Skeletal muscle satellite cell (primary cell): Measurements from ENCODE around the gene SCRT2. TPM values are rescaled to one million over a fixed set of nuclear protein-coding genes. Genes with fewer than 3 reads are reported as not detected.
A peak's percentile ranks its signal among the peaks of the same experiment; 100 is the strongest.
"Not testable (repeated sequence)": the region's sequence is repeated elsewhere in the genome, so short reads cannot be mapped to it uniquely, and the experiment has no call there.

Source experiments
- H3K27me3 ChIP-seq: 2 replicates; pipeline ENCODE4 v1.7.0; 2013; ENCODE audit warnings: low read length; ENCODE audit not compliant: control insufficient read depth, insufficient read depth
- H3K36me3 ChIP-seq: 2 replicates; pipeline ENCODE4 v1.7.0; 2013; ENCODE audit warnings: mild to moderate bottlenecking, control low read depth, low read length; ENCODE audit not compliant: insufficient read depth
- H3K4me1 ChIP-seq: 2 replicates; pipeline ENCODE4 v1.7.0; 2013; ENCODE audit warnings: low read length; ENCODE audit not compliant: control insufficient read depth, insufficient read depth
- H3K4me2 ChIP-seq: 2 replicates; pipeline ENCODE4 v1.7.0; 2013; ENCODE audit warnings: mild to moderate bottlenecking, low read length
- H3K4me3 ChIP-seq: 2 replicates; pipeline ENCODE4 v1.7.0; 2013; ENCODE audit warnings: low read length
- H3K9ac ChIP-seq: 2 replicates; pipeline ENCODE4 v1.7.0; 2013; ENCODE audit warnings: mild to moderate bottlenecking, low read depth, low read length, moderate library complexity
- H3K9me3 ChIP-seq: replicated peaks from 2 replicates; pipeline ENCODE4 v1.7.0; 2013; ENCODE audit warnings: mild to moderate bottlenecking, control low read depth, low read length
- total RNA-seq: library from RNA; depleted of rRNA; stranded (reverse); fragments of >200 nt; gene quantifications from 2 replicates; pipeline ENCODE4 v1.2.3, GENCODE V29; 2012; rRNA removed

The SCRT2 gene
- total RNA-seq: not detected in 2 replicates

DNA sequence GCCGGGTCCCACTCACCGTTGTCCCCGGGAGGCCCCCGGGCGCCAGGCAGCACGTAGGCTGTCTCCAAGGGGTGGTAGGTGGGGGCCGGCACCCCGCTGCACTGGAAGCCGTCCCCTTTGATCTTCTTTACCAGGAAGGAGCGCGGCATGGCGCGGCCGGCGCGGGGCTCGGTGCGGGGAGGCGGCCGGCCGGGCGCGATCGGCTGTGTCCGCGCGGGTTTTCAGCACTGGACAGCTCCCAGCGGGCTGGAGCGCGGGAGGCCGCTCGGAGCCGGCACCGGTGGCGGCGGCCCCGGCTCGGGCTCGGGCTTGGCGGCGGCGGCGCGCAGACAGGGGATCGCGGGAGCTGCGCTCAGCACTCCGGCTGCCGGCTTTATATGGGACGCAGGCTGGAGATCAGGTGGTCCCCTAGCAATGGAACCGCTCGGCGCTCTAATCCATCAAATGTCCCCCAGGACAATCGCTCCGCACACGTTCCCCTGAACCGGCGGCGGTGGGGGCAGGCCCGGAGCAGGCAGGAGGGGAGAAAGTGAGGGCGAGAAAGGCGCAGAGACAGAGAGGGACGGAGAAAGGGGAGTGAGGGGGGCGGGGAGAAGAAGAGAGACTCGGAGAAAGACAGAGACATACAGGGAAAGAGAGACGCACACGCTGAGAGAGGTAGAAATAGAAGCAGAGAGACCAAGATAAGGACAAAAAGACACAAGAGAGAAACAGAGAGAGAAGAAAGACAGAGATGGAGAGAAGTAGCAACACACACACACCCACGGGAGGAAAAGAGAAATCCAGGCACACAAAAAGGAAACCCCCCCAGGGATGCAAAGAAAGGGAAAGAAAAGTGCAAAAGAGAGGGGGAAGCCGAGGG, at the start of gene SCRT2:
SCRT2 (minus strand) TSS at position 350 of the 862 bp plus-strand sequence; CDS start at position 149, 201 bp downstream.
- H3K4me3 ChIP-seq: peak within 1 kb of the TSS; percentile 45
- H3K36me3 ChIP-seq: no peaks in the 10 kb centered on the region
- H3K9me3 ChIP-seq: no peaks in the 10 kb centered on the region
- H3K4me1 ChIP-seq: peaks cover 4% of the 10 kb centered on the region
- H3K9ac ChIP-seq: no peak within 1 kb of the TSS
- peak within 1 kb of the TSS; percentile 60 for H3K4me2 ChIP-seq
- peaks cover 79% of the 10 kb centered on the region for H3K27me3 ChIP-seq

DNA sequence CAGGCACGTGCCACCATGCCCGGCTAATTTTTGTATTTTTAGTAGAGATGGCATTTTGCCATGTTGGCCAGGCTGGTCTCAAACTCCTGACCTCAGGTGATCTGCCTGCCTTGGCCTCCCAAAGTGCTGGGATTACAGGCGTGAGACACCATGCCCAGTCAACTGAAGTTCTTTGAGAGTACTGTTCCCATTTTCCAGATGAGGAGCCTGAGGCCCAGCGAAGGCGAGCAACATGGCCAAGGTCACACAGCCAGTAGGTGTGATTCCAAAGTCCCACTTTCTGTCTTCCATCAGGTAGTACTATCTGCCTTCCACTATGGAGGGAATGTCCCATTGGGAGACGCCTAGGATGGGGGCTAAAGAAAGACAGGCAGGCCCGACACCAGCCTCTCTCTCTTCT, 49.2 kb upstream of the SCRT2 start:
- H3K4me1 ChIP-seq, H3K9me3 ChIP-seq: not testable (repeated sequence)

DNA sequence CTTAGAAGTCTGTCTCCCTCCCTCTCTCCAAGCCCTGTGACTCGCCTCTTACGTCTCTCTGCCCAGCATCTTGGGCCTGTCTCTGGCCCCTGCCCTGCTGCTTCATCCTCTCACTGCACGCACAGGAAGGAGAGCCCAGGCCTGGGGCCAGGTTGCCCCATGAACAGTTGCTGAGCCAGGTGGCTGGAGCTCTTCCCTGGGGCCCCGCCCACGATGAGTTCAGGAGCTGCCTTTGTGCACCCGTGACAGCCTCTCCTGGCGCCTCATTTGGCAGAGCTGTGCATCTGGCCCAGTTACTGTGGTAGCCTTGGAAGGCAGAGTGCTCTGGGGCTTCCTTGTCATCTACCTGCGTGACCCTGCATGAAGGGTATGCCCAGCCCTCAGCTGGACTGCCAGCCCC, 48.2 kb upstream of the SCRT2 start:
- Histone ChIP-seq H3K4me3 (no peak overlapping the region), H3K36me3 (no peaks in the 10 kb centered on the region)

More for the DNA sequence above, 49.2 kb upstream of the SCRT2 start:
- H3K36me3 ChIP-seq, H3K9ac ChIP-seq, H3K4me3 ChIP-seq, H3K4me2 ChIP-seq: not testable (repeated sequence)
- peaks cover 80% of the 10 kb centered on the region for H3K27me3 ChIP-seq

DNA sequence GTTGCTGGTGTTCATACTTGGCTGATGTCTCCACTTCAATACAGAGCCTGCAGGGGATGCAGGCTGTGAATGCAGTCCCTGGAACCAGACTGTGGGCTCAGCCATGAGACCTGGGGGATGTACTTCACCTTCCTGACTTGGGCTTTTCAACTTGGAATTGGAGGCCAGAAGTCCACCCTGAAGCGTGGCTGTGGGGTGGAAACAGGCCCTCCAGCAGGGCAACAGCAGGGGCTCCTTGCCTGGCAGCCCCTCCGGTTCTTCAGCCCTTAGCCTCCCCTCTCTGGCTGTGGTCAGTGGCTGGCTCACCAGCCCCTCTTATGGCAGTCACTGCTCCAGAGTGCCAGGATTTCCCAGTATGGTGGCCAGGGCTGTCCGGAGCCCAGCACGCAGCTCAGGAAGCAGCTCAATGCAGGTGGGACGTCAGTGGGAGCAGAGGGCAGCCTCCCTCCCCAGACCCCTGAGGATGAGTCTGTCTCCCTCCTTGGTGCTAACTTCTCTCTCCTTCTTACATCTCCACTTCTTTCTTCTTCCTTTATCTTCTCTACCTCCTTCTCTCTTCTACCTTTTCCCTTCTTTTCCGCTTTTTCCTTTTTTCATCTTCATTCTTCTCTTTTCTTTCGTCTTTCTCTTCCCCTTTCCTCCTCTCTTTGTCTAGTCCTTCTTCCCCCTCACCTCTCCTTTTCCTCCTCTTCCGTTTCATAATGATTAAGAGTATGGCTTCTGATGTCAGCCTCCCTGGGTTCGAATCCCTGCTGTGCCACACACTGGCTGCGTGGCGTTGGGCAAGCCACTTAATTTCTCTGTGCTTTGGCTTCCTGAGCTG, 47.4 kb upstream of the SCRT2 start:
- H3K4me2 ChIP-seq: no peak overlapping the region
- no peak overlapping the region for H3K4me3 ChIP-seq
- no peaks in the 10 kb centered on the region for H3K9me3 ChIP-seq
- no peaks in the 10 kb centered on the region for H3K36me3 ChIP-seq
- H3K27me3 ChIP-seq: peaks cover 78% of the 10 kb centered on the region
- no peak overlapping the region for H3K9ac ChIP-seq
- H3K4me1 ChIP-seq: no peaks in the 10 kb centered on the region

More for the DNA sequence above, 48.2 kb upstream of the SCRT2 start:
- Histone ChIP-seq H3K4me2 (no peak overlapping the region), H3K9ac (no peak overlapping the region), H3K9me3 (no peaks in the 10 kb centered on the region), H3K27me3 (peaks cover 80% of the 10 kb centered on the region), H3K4me1 (no peaks in the 10 kb centered on the region)

DNA sequence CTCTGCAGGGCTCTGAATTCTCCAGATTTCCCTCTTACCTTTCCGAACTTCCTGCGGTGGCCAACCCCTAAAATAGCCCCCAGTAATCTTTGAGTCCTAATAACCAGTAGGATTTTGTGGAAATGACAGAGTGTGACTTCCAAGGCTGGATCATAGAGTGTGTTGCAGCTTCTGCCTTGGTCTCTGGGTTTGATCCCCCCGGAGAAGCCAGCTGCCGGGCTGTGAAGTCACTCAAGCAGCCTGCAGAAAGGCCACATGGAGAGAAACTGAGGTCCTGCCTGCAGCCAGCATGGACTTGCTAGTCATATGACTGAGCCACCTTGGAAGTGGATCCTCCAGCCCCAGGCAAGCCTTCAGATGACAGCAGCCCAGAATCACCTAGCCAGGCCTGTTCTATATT, 46.3 kb upstream of the SCRT2 start:
- no peak overlapping the region for H3K4me2 ChIP-seq
- no peak overlapping the region for H3K4me3 ChIP-seq
- peaks cover 84% of the 10 kb centered on the region for H3K27me3 ChIP-seq
- no peaks in the 10 kb centered on the region for H3K36me3 ChIP-seq
- no peak overlapping the region for H3K9ac ChIP-seq
- H3K9me3 ChIP-seq: no peaks in the 10 kb centered on the region
- H3K4me1 ChIP-seq: no peaks in the 10 kb centered on the region

GRCh38 chr20:719816-720215, 44.2 kb upstream of the SCRT2 start:
- peaks cover 67% of the 10 kb centered on the region for H3K27me3 ChIP-seq
- no peaks in the 10 kb centered on the region for H3K9me3 ChIP-seq
- no peak overlapping the region for H3K9ac ChIP-seq
- no peak overlapping the region for H3K4me3 ChIP-seq
- no peaks in the 10 kb centered on the region for H3K4me1 ChIP-seq
- H3K4me2 ChIP-seq: no peak overlapping the region
- no peaks in the 10 kb centered on the region for H3K36me3 ChIP-seq

GRCh38 chr20:719068-719467, 43.5 kb upstream of the SCRT2 start:
- H3K9ac ChIP-seq: no peak overlapping the region
- H3K36me3 ChIP-seq: no peaks in the 10 kb centered on the region
- H3K4me3 ChIP-seq: no peak overlapping the region
- H3K4me1 ChIP-seq: no peaks in the 10 kb centered on the region
- H3K9me3 ChIP-seq: no peaks in the 10 kb centered on the region
- H3K4me2 ChIP-seq: no peak overlapping the region
- peaks cover 63% of the 10 kb centered on the region for H3K27me3 ChIP-seq

- Histone ChIP-seq H3K4me2 (no peak overlapping the region), H3K4me1 (no peaks in the 10 kb centered on the region), H3K4me3 (no peak overlapping the region), H3K36me3 (no peaks in the 10 kb centered on the region), H3K9ac (no peak overlapping the region), H3K27me3 (peaks cover 50% of the 10 kb centered on the region), H3K9me3 (no peaks in the 10 kb centered on the region)
Measured at GRCh38 chr20:717832-718231, 42.2 kb upstream of the SCRT2 start.

DNA sequence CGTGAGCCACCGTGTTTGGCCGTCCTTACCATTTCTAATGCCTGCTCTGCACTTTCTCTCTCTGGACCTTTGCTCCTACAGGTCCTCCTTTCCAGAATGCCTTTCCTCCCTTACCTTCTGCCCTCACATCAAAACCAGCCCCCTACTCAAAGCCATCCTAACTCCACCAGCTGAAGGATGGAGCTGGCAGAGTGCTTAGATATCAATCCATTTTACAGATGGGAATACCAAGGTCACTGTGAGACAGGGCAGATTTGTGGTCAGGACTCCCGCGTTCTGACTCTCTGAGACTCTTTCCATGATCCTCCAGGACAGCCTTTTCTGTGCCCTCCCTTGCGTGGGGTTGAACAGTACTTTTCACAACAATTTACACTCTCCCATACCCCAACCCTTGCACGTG, 41.7 kb upstream of the SCRT2 start:
- Histone ChIP-seq H3K27me3 (peaks cover 46% of the 10 kb centered on the region), H3K9me3 (no peaks in the 10 kb centered on the region), H3K4me3 (no peak overlapping the region), H3K36me3 (no peaks in the 10 kb centered on the region), H3K4me2 (no peak overlapping the region), H3K9ac (no peak overlapping the region), H3K4me1 (no peaks in the 10 kb centered on the region)

GRCh38 chr20:714453-714852, 38.9 kb upstream of the SCRT2 start:
- H3K27me3 ChIP-seq: peaks cover 30% of the 10 kb centered on the region

GRCh38 chr20:711576-711975, 36.0 kb upstream of the SCRT2 start:
- no peak overlapping the region for H3K4me2 ChIP-seq
- H3K36me3 ChIP-seq: no peaks in the 10 kb centered on the region
- H3K9me3 ChIP-seq: no peaks in the 10 kb centered on the region
- H3K4me3 ChIP-seq: no peak overlapping the region
- H3K27me3 ChIP-seq: peaks cover 26% of the 10 kb centered on the region
- H3K4me1 ChIP-seq: no peaks in the 10 kb centered on the region
- H3K9ac ChIP-seq: no peak overlapping the region

More at GRCh38 chr20:714453-714852, 38.9 kb upstream of the SCRT2 start:
- Histone ChIP-seq H3K4me3 (no peak overlapping the region), H3K4me2 (no peak overlapping the region), H3K36me3 (no peaks in the 10 kb centered on the region), H3K4me1 (no peaks in the 10 kb centered on the region), H3K9me3 (no peaks in the 10 kb centered on the region), H3K9ac (no peak overlapping the region)
